GOT3 (cell line): ENCODE results near the gene AKAP1.
A peak's percentile ranks its signal among the peaks of the same experiment; 100 is the strongest.

ENCODE experiments used
- DNase-seq: peaks from one replicate; lab custom pipeline; 2025; ENCODE audit warnings: mixed read lengths; lab: John Stamatoyannopoulos, UW

The AKAP1 gene

GRCh38 chr17:57084802-57085447, at the start of gene AKAP1:
Gene AKAP1 (plus strand): TSS chr17:57085246. CDS start chr17:57105465, 20,219 bp downstream.
- peak; percentile 90 for DNase-seq

GRCh38 chr17:57035971-57036481, 49.0 kb upstream of the AKAP1 start:
- no peak for DNase-seq

- DNase-seq = no peak
Observed at GRCh38 chr17:57037411-57037810, 47.6 kb upstream of the AKAP1 start.

GRCh38 chr17:57038486-57038885, 46.6 kb upstream of the AKAP1 start:
- DNase-seq = no peak

GRCh38 chr17:57040571-57040970, 44.5 kb upstream of the AKAP1 start:
- DNase-seq = no peak

- DNase-seq = no peak
Observed at GRCh38 chr17:57043276-57043675, 41.8 kb upstream of the AKAP1 start.

- no peak for DNase-seq
Observed at GRCh38 chr17:57044976-57045867, 39.8 kb upstream of the AKAP1 start.

- DNase-seq = no peak
Observed at GRCh38 chr17:57045868-57046704, 39.0 kb upstream of the AKAP1 start.

GRCh38 chr17:57046749-57047148, 38.3 kb upstream of the AKAP1 start:
- no peak for DNase-seq

- no peak for DNase-seq
Observed at GRCh38 chr17:57048096-57048495, 37.0 kb upstream of the AKAP1 start.

- no peak for DNase-seq
Observed at GRCh38 chr17:57050306-57050705, 34.7 kb upstream of the AKAP1 start.

GRCh38 chr17:57051886-57052361, 33.1 kb upstream of the AKAP1 start:
- DNase-seq = no peak

GRCh38 chr17:57062865-57063264, 22.2 kb upstream of the AKAP1 start:
- no peak for DNase-seq

GRCh38 chr17:57067162-57067561, 17.9 kb upstream of the AKAP1 start:
- DNase-seq = no peak

- no peak for DNase-seq
Observed at GRCh38 chr17:57067781-57068180, 17.3 kb upstream of the AKAP1 start.

GRCh38 chr17:57068222-57068658, 16.8 kb upstream of the AKAP1 start:
- no peak for DNase-seq

- DNase-seq = no peak
Observed at GRCh38 chr17:57068707-57069106, 16.3 kb upstream of the AKAP1 start.

GRCh38 chr17:57071991-57072944, 12.8 kb upstream of the AKAP1 start:
- no peak for DNase-seq

- no peak for DNase-seq
Observed at GRCh38 chr17:57073626-57074025, 11.4 kb upstream of the AKAP1 start.

GRCh38 chr17:57075193-57075592, 9.9 kb upstream of the AKAP1 start:
- no peak for DNase-seq

- no peak for DNase-seq
Observed at GRCh38 chr17:57075785-57076184, 9.3 kb upstream of the AKAP1 start.
